Loucy (cell line): ENCODE measurements around the gene ZFYVE21.
A peak's percentile ranks its signal among the peaks of the same experiment; 100 is the strongest.

ENCODE experiments used
- H2AFZ ChIP-seq: fragments of 200-600 bp; sonication (generic); 2 replicates; pipeline ENCODE4 v1.6.0; 2016; ENCODE audit warnings: antibody characterized with exemption, mild to moderate bottlenecking, low read length, moderate library complexity
- H3F3A ChIP-seq: fragments of 200-600 bp; 2 replicates; pipeline ENCODE4 v1.6.0; 2016; ENCODE audit warnings: antibody characterized with exemption, low read depth, mild to moderate bottlenecking
- H3K27me3 ChIP-seq: fragments of 200-600 bp; sonication (generic); 2 replicates; pipeline ENCODE4 v1.6.1; 2014; ENCODE audit warnings: low read length, mild to moderate bottlenecking; ENCODE audit not compliant: insufficient read depth, poor library complexity, severe bottlenecking
- H3K36me3 ChIP-seq: fragments of 200-600 bp; sonication (generic); 2 replicates; pipeline ENCODE4 v1.6.1; 2016; ENCODE audit warnings: low read length; ENCODE audit not compliant: insufficient read depth
- H3K4me1 ChIP-seq: fragments of 200-600 bp; sonication (generic); 2 replicates; pipeline ENCODE4 v1.5.1; 2014; ENCODE audit warnings: low read length, mild to moderate bottlenecking; ENCODE audit not compliant: insufficient read depth, poor library complexity, severe bottlenecking
- H3K4me2 ChIP-seq: fragments of 200-600 bp; sonication (generic); 2 replicates; pipeline ENCODE4 v1.6.0; 2014; ENCODE audit warnings: antibody characterized with exemption, low read length, low read depth, mild to moderate bottlenecking; ENCODE audit not compliant: poor library complexity, severe bottlenecking
- H3K4me3 ChIP-seq: fragments of 200-600 bp; sonication (generic); 2 replicates; pipeline ENCODE4 v1.5.1; 2014; ENCODE audit warnings: low read length, mild to moderate bottlenecking, mixed read lengths; ENCODE audit not compliant: poor library complexity, severe bottlenecking
- H3K79me2 ChIP-seq: fragments of 200-600 bp; sonication (generic); 2 replicates; pipeline ENCODE4 v1.6.1; 2014; ENCODE audit warnings: low read length; ENCODE audit not compliant: insufficient read depth
- H3K9ac ChIP-seq: fragments of 200-600 bp; sonication (generic); 2 replicates; pipeline ENCODE4 v1.6.0; 2014; ENCODE audit warnings: mild to moderate bottlenecking, low read depth, low read length, moderate library complexity; ENCODE audit not compliant: poor library complexity, severe bottlenecking
- H3K9me2 ChIP-seq: fragments of 200-600 bp; sonication (generic); replicated peaks from 2 replicates; pipeline ENCODE4 v1.6.1; 2016; ENCODE audit warnings: low read depth, low read length, mixed read lengths
- H3K9me3 ChIP-seq: fragments of 200-600 bp; sonication (generic); 2 replicates; pipeline ENCODE4 v1.6.1; 2014; ENCODE audit warnings: mild to moderate bottlenecking, antibody characterized with exemption, low read length, low read depth; ENCODE audit not compliant: insufficient read depth
- H4K20me1 ChIP-seq: fragments of 200-600 bp; sonication (generic); 2 replicates; pipeline ENCODE4 v1.6.0; 2014; ENCODE audit warnings: antibody characterized with exemption, low read length, mild to moderate bottlenecking; ENCODE audit not compliant: insufficient read depth, poor library complexity, severe bottlenecking
- CTCF ChIP-seq: fragments of 200-600 bp; sonication (generic); conservative IDR thresholded peaks from 2 replicates; pipeline ENCODE4 v1.5.1; 2014; ENCODE audit warnings: mild to moderate bottlenecking, antibody characterized with exemption, low read length
- EZH2phosphoT487 ChIP-seq: fragments of 200-600 bp; IDR thresholded peaks from 2 replicates; pipeline ENCODE4 v1.6.1; 2018; ENCODE audit warnings: antibody characterized with exemption, mild to moderate bottlenecking, moderate library complexity, borderline replicate concordance

ZFYVE21 gene

DNA sequence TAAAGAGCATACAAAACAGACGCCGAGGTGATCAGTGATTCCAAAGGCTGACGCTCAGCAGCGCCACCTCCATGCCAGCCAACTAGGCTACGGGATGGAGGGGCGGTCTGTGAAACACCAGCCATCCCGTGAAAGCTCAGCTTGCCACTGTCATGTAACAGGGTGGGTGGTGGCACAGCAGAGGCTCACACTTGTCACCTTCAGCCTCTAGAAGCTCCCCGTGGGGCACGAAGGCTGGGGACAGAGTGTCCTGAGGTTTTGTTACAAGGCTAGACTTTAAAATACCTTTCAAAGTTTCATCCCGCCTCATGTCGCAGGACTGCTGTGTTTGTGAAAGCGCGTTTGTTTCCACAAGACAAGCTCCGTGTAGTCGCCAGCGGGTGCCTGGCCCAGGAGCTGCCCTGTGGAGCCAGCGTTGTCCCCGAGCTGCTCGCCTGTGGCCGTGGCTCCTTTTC is 21.0 kb upstream of the ZFYVE21 start:
- Histone ChIP-seq H3K4me2 (no peak overlapping the region), H3K9me2 (no peaks in the 10 kb centered on the region), H3K4me1 (no peaks in the 10 kb centered on the region)

DNA sequence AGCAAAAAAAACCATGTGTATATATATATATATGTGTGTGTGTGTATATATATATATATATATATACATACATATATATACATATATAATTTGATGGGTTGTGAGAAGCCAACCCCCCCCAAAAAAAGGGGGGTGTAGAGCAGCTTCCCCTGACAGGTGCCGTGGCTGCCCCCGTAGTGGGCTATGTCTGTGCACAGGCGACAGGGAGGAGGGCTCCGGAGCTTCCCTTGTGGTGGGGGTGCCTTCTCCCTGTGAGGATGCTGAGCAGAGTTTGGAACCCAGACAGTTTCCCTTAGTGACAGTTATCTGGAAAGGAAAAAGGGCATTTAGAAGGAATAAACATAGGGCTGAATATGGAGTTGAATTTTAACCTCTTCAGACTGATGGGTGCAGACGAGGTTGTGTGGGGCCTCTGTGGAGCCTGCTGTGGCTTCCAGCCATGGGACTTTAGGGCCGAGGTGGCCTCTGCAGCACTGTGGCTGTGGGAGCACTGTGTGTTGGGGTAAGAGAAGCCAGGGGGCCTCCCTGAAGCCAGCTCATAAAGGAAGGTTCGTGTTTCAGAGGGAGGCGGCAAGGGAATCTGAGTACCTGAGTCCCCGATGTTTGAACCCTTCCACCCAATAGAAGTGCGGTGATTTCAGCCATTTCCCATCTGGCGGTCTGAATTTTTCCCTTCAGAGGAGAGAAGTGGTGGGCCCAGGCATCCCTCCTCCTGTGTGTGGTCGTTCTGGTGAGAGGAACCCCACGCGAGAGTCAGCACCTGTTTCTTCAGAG is 20.1 kb upstream of the ZFYVE21 start:
- Histone ChIP-seq H3K4me2 (no peak overlapping the region), H3F3A (no peaks in the 10 kb centered on the region), H4K20me1 (no peaks in the 10 kb centered on the region)

More for the DNA sequence above, 21.0 kb upstream of the ZFYVE21 start:
- Histone ChIP-seq H3K36me3 (peaks cover 54% of the 10 kb centered on the region; the same call in 1 of the 2 replicates), H3K9ac (no peak overlapping the region), H3K79me2 (no peaks in the 10 kb centered on the region), H3F3A (no peaks in the 10 kb centered on the region), H3K9me3 (no peaks in the 10 kb centered on the region), H2AFZ (no peak overlapping the region), H4K20me1 (no peaks in the 10 kb centered on the region), H3K27me3 (no peaks in the 10 kb centered on the region), H3K4me3 (no peak overlapping the region)
- no peak for TF ChIP-seq EZH2phosphoT487
- 0 out of 2 replicates have a peak, but pooled peaks have one; percentile 10 for TF ChIP-seq CTCF

DNA sequence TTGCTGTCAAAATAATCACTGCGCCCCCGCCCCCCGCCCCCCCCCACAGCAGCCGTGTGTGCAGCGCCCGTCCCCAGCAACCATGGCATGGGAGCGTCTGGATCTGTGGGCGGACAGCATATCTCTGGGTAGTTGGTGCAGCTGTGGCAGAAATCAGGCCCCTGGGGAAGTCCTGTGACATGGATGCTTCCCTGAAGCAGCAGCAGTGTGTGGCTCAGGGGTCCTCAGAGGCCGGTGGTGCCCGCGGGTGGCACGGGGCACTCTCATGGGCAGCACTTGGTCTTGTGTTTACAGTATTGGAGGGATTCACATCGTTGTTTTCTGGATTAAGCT is 19.6 kb upstream of the ZFYVE21 start:
- H3K9me3 ChIP-seq: no peaks in the 10 kb centered on the region
- H3K79me2 ChIP-seq: no peaks in the 10 kb centered on the region
- H3K9me2 ChIP-seq: no peaks in the 10 kb centered on the region
- H2AFZ ChIP-seq: no peak overlapping the region
- no peaks in the 10 kb centered on the region for H4K20me1 ChIP-seq
- H3K36me3 ChIP-seq: peaks cover 64% of the 10 kb centered on the region; the same call in 1 of the 2 replicates
- no peak for TF ChIP-seq EZH2phosphoT487
- TF ChIP-seq CTCF: no peak
- no peaks in the 10 kb centered on the region for H3K27me3 ChIP-seq
- H3K4me3 ChIP-seq: no peak overlapping the region
- no peak overlapping the region for H3K4me2 ChIP-seq
- H3K9ac ChIP-seq: no peak overlapping the region
- no peaks in the 10 kb centered on the region for H3F3A ChIP-seq
- no peaks in the 10 kb centered on the region for H3K4me1 ChIP-seq

More for the DNA sequence above, 20.1 kb upstream of the ZFYVE21 start:
- no peak for TF ChIP-seq EZH2phosphoT487
- TF ChIP-seq CTCF: no peak
- no peaks in the 10 kb centered on the region for H3K27me3 ChIP-seq
- H2AFZ ChIP-seq: no peak overlapping the region
- no peak overlapping the region for H3K9ac ChIP-seq
- no peaks in the 10 kb centered on the region for H3K9me3 ChIP-seq
- H3K9me2 ChIP-seq: no peaks in the 10 kb centered on the region
- H3K36me3 ChIP-seq: peaks cover 59% of the 10 kb centered on the region; the same call in 1 of the 2 replicates
- H3K4me1 ChIP-seq: no peaks in the 10 kb centered on the region
- no peak overlapping the region for H3K4me3 ChIP-seq
- H3K79me2 ChIP-seq: no peaks in the 10 kb centered on the region
